Retina (tissue), 1 donor: ENCODE measurements around the gene TTBK1.

Experiments
- DNase-seq: peaks from one replicate; pipeline ENCODE4 v3.0.0-alpha.2; 2016

Gene TTBK1

GRCh38 chr6:43256670-43257366, 13.5 kb downstream of the TTBK1 start:
- no peak for DNase-seq

GRCh38 chr6:43257367-43258145, 14.3 kb downstream of the TTBK1 start:
- DNase-seq: no peak

- no peak for DNase-seq
These were observed 14.9 kb downstream of the TTBK1 start for GRCh38 chr6:43258180-43258579.

GRCh38 chr6:43258807-43259686, 15.8 kb downstream of the TTBK1 start:
- no peak for DNase-seq

GRCh38 chr6:43260791-43261190, 17.5 kb downstream of the TTBK1 start:
- DNase-seq: no peak

GRCh38 chr6:43261198-43261597, 17.9 kb downstream of the TTBK1 start:
- no peak for DNase-seq

GRCh38 chr6:43262000-43262779, 18.9 kb downstream of the TTBK1 start:
- DNase-seq: no peak

- DNase-seq: no peak
These were observed 19.6 kb downstream of the TTBK1 start for GRCh38 chr6:43262780-43263313.

- peak; percentile 58 for DNase-seq
These were observed 20.3 kb downstream of the TTBK1 start for GRCh38 chr6:43263314-43264178.

- no peak for DNase-seq
These were observed 21.4 kb downstream of the TTBK1 start for GRCh38 chr6:43264599-43265145.

GRCh38 chr6:43265564-43265963, 22.3 kb downstream of the TTBK1 start:
- DNase-seq: no peak

GRCh38 chr6:43267619-43268354, 24.5 kb downstream of the TTBK1 start:
- no peak for DNase-seq

- DNase-seq: no peak
These were observed 25.0 kb downstream of the TTBK1 start for GRCh38 chr6:43268355-43268700.

GRCh38 chr6:43268782-43269272, 25.5 kb downstream of the TTBK1 start:
- DNase-seq: no peak

GRCh38 chr6:43269273-43270007, 26.2 kb downstream of the TTBK1 start:
- peak; percentile 40 for DNase-seq

- no peak for DNase-seq
These were observed 28.0 kb downstream of the TTBK1 start for GRCh38 chr6:43271103-43271815.

GRCh38 chr6:43271944-43272343, 28.7 kb downstream of the TTBK1 start:
- DNase-seq: no peak

GRCh38 chr6:43273707-43274106, 30.4 kb downstream of the TTBK1 start:
- DNase-seq: no peak
